IMR-90 (cell line): ENCODE measurements around the gene CPLX3. TPM values are rescaled to one million over a fixed set of nuclear protein-coding genes. Genes with fewer than 3 reads are reported as not detected.

ENCODE experiments used
- ATAC-seq: fragments of 200-7000 bp; cut with Tn5 transposase; 2 replicates; pipeline ENCODE4 v1.9.1; 2020; ENCODE audit warnings: low read depth, mild to moderate bottlenecking, moderate library complexity
- BruUV-seq: library from RNA; stranded (reverse); fragments of 400-500 nt; replicated peaks from 2 replicates; lab custom pipeline; 2021; lab: Mats Ljungman, UMichigan
- CTCF ChIA-PET: fragments of 300-600 bp; formaldehyde crosslinking; extraction: SDS; loops from one replicate; lab custom pipeline; 2021; ENCODE audit warnings: antibody characterized with exemption; lab: Yijun Ruan, JAX
- POLR2A ChIA-PET: fragments of 300-600 bp; sonication (Branson Sonifier 250); formaldehyde crosslinking; loops from one replicate; lab custom pipeline; 2022; ENCODE audit warnings: antibody characterized with exemption; ENCODE audit not compliant: unreplicated experiment; lab: Charles Lee
- DNase-seq: peaks from one replicate; pipeline ENCODE4 v3.0.0; 2013
- H2AFZ ChIP-seq: replicated peaks from 2 replicates; pipeline ENCODE3; 2013; ENCODE audit warnings: low read length, mild to moderate bottlenecking; ENCODE audit not compliant: poor library complexity
- H2AK5ac ChIP-seq: 2 replicates; pipeline ENCODE4 v1.6.1; 2013; ENCODE audit warnings: low read depth, low read length, inconsistent platforms
- H2AK9ac ChIP-seq: replicated peaks from 2 replicates; pipeline ENCODE3; 2013; ENCODE audit warnings: mild to moderate bottlenecking, low read depth, low read length, moderate library complexity; ENCODE audit not compliant: poor library complexity
- H2BK120ac ChIP-seq: 2 replicates; pipeline ENCODE4 v1.6.1; 2013; ENCODE audit warnings: low read depth, low read length, inconsistent platforms
- H2BK15ac ChIP-seq: 3 replicates; pipeline ENCODE4 v1.6.1; 2013; ENCODE audit warnings: low read depth, low read length, inconsistent platforms
- H2BK20ac ChIP-seq: 2 replicates; pipeline ENCODE4 v1.6.1; 2013; ENCODE audit warnings: low read depth, mild to moderate bottlenecking, inconsistent platforms, low read length, moderate library complexity
- H2BK5ac ChIP-seq: 2 replicates; pipeline ENCODE4 v1.6.1; 2013; ENCODE audit warnings: mild to moderate bottlenecking, low read depth, low read length, inconsistent platforms; ENCODE audit not compliant: poor library complexity, severe bottlenecking
- H3K14ac ChIP-seq: replicated peaks from 2 replicates; pipeline ENCODE4 v1.6.1; 2013; ENCODE audit warnings: low read depth, low read length, inconsistent platforms
- H3K18ac ChIP-seq: 2 replicates; pipeline ENCODE4 v1.6.1; 2013; ENCODE audit warnings: low read depth, low read length, control low read depth
- H3K23ac ChIP-seq: 2 replicates; pipeline ENCODE4 v1.6.1; 2013; ENCODE audit warnings: low read depth, low read length, inconsistent platforms
- H3K27ac ChIP-seq: 2 replicates; pipeline ENCODE4 v1.5.1; 2013; ENCODE audit warnings: mild to moderate bottlenecking, control low read depth, low read length; ENCODE audit not compliant: insufficient read depth
- H3K27me3 ChIP-seq: 2 replicates; pipeline ENCODE4 v1.6.1; 2013; ENCODE audit warnings: low read length; ENCODE audit not compliant: control insufficient read depth, insufficient read depth
- H3K36me3 ChIP-seq: 2 replicates; pipeline ENCODE4 v1.6.1; 2013; ENCODE audit warnings: low read length, mixed read lengths; ENCODE audit not compliant: control insufficient read depth, insufficient read depth
- H3K4ac ChIP-seq: 2 replicates; pipeline ENCODE4 v1.6.1; 2013; ENCODE audit warnings: low read depth, low read length, inconsistent platforms
- H3K4me1 ChIP-seq: 2 replicates; pipeline ENCODE4 v1.6.1; 2013; ENCODE audit warnings: low read length, mixed read lengths; ENCODE audit not compliant: control insufficient read depth, insufficient read depth
- H3K4me2 ChIP-seq: 2 replicates; pipeline ENCODE4 v1.6.1; 2013; ENCODE audit warnings: low read depth, mild to moderate bottlenecking, control low read depth, low read length, moderate library complexity
- H3K4me3 ChIP-seq: 2 replicates; pipeline ENCODE4 v1.5.1; 2013; ENCODE audit warnings: low read depth, mild to moderate bottlenecking, control low read depth, low read length, moderate library complexity; ENCODE audit not compliant: insufficient read depth
- H3K56ac ChIP-seq: 2 replicates; pipeline ENCODE4 v1.6.1; 2013; ENCODE audit warnings: low read length, inconsistent platforms; ENCODE audit not compliant: insufficient read depth; ENCODE audit errors: extremely low read depth
- H3K79me1 ChIP-seq, 2 experiments: 2 replicates each; pipeline ENCODE4 v1.6.1; 2013; ENCODE audit warnings: low read length in 2 of 2, inconsistent platforms in 1 of 2, low read depth in 1 of 2
- H3K9ac ChIP-seq: 2 replicates; pipeline ENCODE4 v1.6.1; 2013; ENCODE audit warnings: low read depth, low read length, control low read depth
- H3K9me1 ChIP-seq: 2 replicates; pipeline ENCODE4 v1.6.1; 2013; ENCODE audit warnings: low read length, inconsistent platforms; ENCODE audit not compliant: insufficient read depth
- H3K9me3 ChIP-seq: 2 replicates; pipeline ENCODE4 v1.6.1; 2013; ENCODE audit warnings: low read length; ENCODE audit not compliant: control insufficient read depth, insufficient read depth
- H4K20me1 ChIP-seq: 2 replicates; pipeline ENCODE4 v1.6.1; 2013; ENCODE audit warnings: low read length, inconsistent platforms; ENCODE audit not compliant: insufficient read depth
- H4K5ac ChIP-seq: 2 replicates; pipeline ENCODE4 v1.6.1; 2013; ENCODE audit warnings: mild to moderate bottlenecking, low read depth, low read length, control low read depth
- H4K8ac ChIP-seq, 2 experiments: 2 replicates each; pipeline ENCODE4 v1.6.1; 2013; ENCODE audit warnings: low read depth in 2 of 2, low read length in 2 of 2, control low read depth in 1 of 2, inconsistent platforms in 1 of 2
- H4K91ac ChIP-seq: 2 replicates; pipeline ENCODE4 v1.6.1; 2013; ENCODE audit warnings: low read depth, low read length, inconsistent platforms; ENCODE audit not compliant: insufficient read depth
- BHLHE40 ChIP-seq: fragments of 150-350 bp; IDR thresholded peaks from 2 replicates; pipeline ENCODE4 v1.6.1; 2016; ENCODE audit warnings: mild to moderate bottlenecking, low read depth, low read length
- CEBPB ChIP-seq: IDR thresholded peaks from 2 replicates; pipeline ENCODE4 v1.6.1; 2012; ENCODE audit warnings: low read depth, low read length, improper control_type of control experiment
- CTCF ChIP-seq: conservative IDR thresholded peaks from 2 replicates; pipeline ENCODE4 v1.5.1; 2012; ENCODE audit warnings: mild to moderate bottlenecking, low read depth, low read length, improper control_type of control experiment
- ELK1 ChIP-seq: fragments of 150-350 bp; IDR thresholded peaks from 2 replicates; pipeline ENCODE4 v1.6.1; 2016; ENCODE audit warnings: low read depth, mild to moderate bottlenecking, low read length, moderate library complexity, borderline replicate concordance
- MAZ ChIP-seq: IDR thresholded peaks from 2 replicates; pipeline ENCODE4 v1.6.1; 2012; ENCODE audit warnings: low read depth, mild to moderate bottlenecking, low read length, improper control_type of control experiment, moderate library complexity, borderline replicate concordance
- MXI1 ChIP-seq: IDR thresholded peaks from 2 replicates; pipeline ENCODE4 v1.6.1; 2012; ENCODE audit warnings: low read depth, mild to moderate bottlenecking, low read length, moderate library complexity, borderline replicate concordance
- RAD21 ChIP-seq: IDR thresholded peaks from 2 replicates; pipeline ENCODE4 v1.6.1; 2012; ENCODE audit warnings: low read length, improper control_type of control experiment
- SMC3 ChIP-seq: fragments of 150-350 bp; IDR thresholded peaks from 2 replicates; pipeline ENCODE4 v1.6.1; 2016; ENCODE audit warnings: low read depth, mild to moderate bottlenecking, antibody characterized with exemption, low read length, moderate library complexity
- WGBS, 2 experiments: methylation state at CpG; one replicate each; pipeline versions ENCODE4 v1.1.5 to v1.1.7; 2013; ENCODE audit warnings: missing lambda C conversion rate in 2 of 2; ENCODE audit not compliant: insufficient read length in 1 of 2; ENCODE audit errors: extremely low coverage in 2 of 2; 5-methylcytosine and 5-hydroxymethylcytosine counted together
- dilution Hi-C: fragments of 300-500 bp; cut with HindIII; formaldehyde crosslinking; loops from one replicate; pipeline ENCODE4 v1.14.3; 2018; ENCODE audit warnings: low sequenced_read_pairs; ENCODE audit not compliant: unreplicated experiment
- in situ Hi-C: fragments of 300-500 bp; cut with MboI; formaldehyde crosslinking; loops from 3 replicates; pipeline ENCODE4 v1.14.3; 2019; ENCODE audit warnings: low sequenced_read_pairs, inconsistent platforms, mixed read lengths
- intact Hi-C: fragments of 100-400 bp; cut with micrococcal nuclease; formaldehyde crosslinking; loops from 2 replicates; pipeline ENCODE4 v1.10.0; 2022
- polyA plus RNA-seq, 3 experiments: library from polyadenylated mRNA; depleted of rRNA; stranded (reverse); fragments of >200 nt; gene quantifications; 2 replicates each; pipeline ENCODE4 v1.2.3, GENCODE V29; 2012; ENCODE audit warnings: low replicate concordance in 1 of 3
- total RNA-seq: library from RNA; depleted of rRNA; stranded (reverse); fragments of >200 nt; gene quantifications from 2 replicates; pipeline ENCODE4 v1.2.3, GENCODE V29; 2012
- TF ChIP-seq, protein P1 (sequence below): fragments of 150-350 bp; IDR thresholded peaks from 2 replicates; pipeline ENCODE4 v1.6.1; 2017; ENCODE audit warnings: mild to moderate bottlenecking, antibody characterized with exemption, low read length, low read depth

The CPLX3 gene
- total and polyA plus RNA-seq, 2 of the 4 experiments (the other 2 are of a cell fraction), result not detected

DNA sequence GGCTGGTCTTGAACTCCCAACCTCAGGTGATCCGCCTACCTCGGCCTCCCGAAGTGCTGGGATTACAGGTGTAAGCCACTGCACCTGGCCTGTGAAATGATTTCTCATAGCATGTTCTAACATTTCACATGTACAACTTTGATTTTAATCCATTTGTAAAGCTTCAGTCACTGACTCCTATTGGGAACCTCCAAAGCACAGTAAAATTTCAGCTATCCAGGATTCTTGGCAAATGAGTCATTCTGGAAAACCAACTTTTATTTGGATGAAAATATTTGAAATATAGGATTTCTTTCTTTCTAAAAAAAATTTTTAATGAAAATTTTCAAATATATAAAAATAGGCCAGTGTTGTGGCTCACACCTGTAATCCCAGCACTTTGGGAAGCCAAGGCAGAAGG is 16.5 kb upstream of the CPLX3 start:
- no TSS peak for BruUV-seq
- no peak overlapping the region for H4K91ac ChIP-seq

More for the DNA sequence above, 16.5 kb upstream of the CPLX3 start:
- CTCF ChIA-PET, result interaction anchor here (0.9 to 1.0 kb wide), 2 partner anchors 26 to 723 kb away, joined by 3 read pairs; no protein-coding TSS in a partner anchor
- Histone ChIP-seq H3K9me3 (no peaks in the 10 kb centered on the region), H2BK20ac (no peak overlapping the region), H3K4me1 (no peaks in the 10 kb centered on the region), H2AFZ (no peak overlapping the region), H3K4ac (no peak overlapping the region), H4K8ac (no peak overlapping the region), H3K27ac (no peak overlapping the region), H3K9me1 (peaks cover 5% of the 10 kb centered on the region), H2BK120ac (no peak overlapping the region), H4K20me1 (peaks cover 5% of the 10 kb centered on the region; the same call in 1 of the 2 replicates), H3K27me3 (peaks cover 3% of the 10 kb centered on the region; the same call in 1 of the 2 replicates), H3K79me1 (no peaks in the 10 kb centered on the region; a peak in 1 of 4 replicates), H3K23ac (no peak overlapping the region), H3K18ac (no peak overlapping the region), H3K36me3 (no peaks in the 10 kb centered on the region), H4K5ac (no peak overlapping the region), H3K9ac (no peak overlapping the region), H3K4me2 (no peak overlapping the region), H2BK5ac (no peak overlapping the region), H2BK15ac (no peak overlapping the region), H3K4me3 (no peak overlapping the region), H2AK9ac (no peak overlapping the region), H3K56ac (no peak overlapping the region), H2AK5ac (no peak overlapping the region), H3K14ac (no peak overlapping the region)
- ATAC-seq (peak; percentile 39), DNase-seq (peak; percentile 40)
- intact Hi-C loops, result no loop called here
- 80% methylated on average over 1 of the region's 3 CpGs; no CpG with 5 or more reads in 1 of the 2 experiments for WGBS, 2 experiments
- TF ChIP-seq CTCF (no peak), CEBPB (no peak), RAD21 (no peak), MXI1 (no peak), MAZ (no peak), SMC3 (no peak), ELK1 (no peak), BHLHE40 (no peak)
- TF ChIP-seq, protein P1, sequence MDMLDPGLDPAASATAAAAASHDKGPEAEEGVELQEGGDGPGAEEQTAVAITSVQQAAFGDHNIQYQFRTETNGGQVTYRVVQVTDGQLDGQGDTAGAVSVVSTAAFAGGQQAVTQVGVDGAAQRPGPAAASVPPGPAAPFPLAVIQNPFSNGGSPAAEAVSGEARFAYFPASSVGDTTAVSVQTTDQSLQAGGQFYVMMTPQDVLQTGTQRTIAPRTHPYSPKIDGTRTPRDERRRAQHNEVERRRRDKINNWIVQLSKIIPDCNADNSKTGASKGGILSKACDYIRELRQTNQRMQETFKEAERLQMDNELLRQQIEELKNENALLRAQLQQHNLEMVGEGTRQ, result no peak
- dilution Hi-C loops, result no loop called here
- in situ Hi-C loops, result no loop called here
- POLR2A ChIA-PET, result no interaction called here
